GM21447 (cell line): ENCODE data around the gene STXBP6.
"Not testable (repeated sequence)": the region's sequence is repeated elsewhere in the genome, so short reads cannot be mapped to it uniquely, and the experiment has no call there.

Source experiments
- ATAC-seq: cut with Tn5 transposase; IDR thresholded peaks from one replicate; pipeline ENCODE4 v1.9.1; 2021; ENCODE audit not compliant: unreplicated experiment

Gene STXBP6

GRCh38 chr14:24838945-24839616 lies 210.9 kb downstream of the STXBP6 start:
- ATAC-seq, result no peak

- ATAC-seq, result no peak
Measured at GRCh38 chr14:24837280-24838046, 212.5 kb downstream of the STXBP6 start.

- not testable (repeated sequence) for ATAC-seq
Measured at GRCh38 chr14:24836324-24836723, 213.6 kb downstream of the STXBP6 start.

GRCh38 chr14:24834956-24835355 lies 215.0 kb downstream of the STXBP6 start:
- no peak for ATAC-seq

- no peak for ATAC-seq
Measured at GRCh38 chr14:24833385-24833784, 216.6 kb downstream of the STXBP6 start.

- no peak for ATAC-seq
Measured at GRCh38 chr14:24831677-24832076, 218.3 kb downstream of the STXBP6 start.

- no peak for ATAC-seq
Measured at GRCh38 chr14:24829862-24830261, 220.1 kb downstream of the STXBP6 start.

- no peak for ATAC-seq
Measured at GRCh38 chr14:24828486-24828885, 221.5 kb downstream of the STXBP6 start.

GRCh38 chr14:24826390-24826789 lies 223.6 kb downstream of the STXBP6 start:
- no peak for ATAC-seq

- ATAC-seq, result no peak
Measured at GRCh38 chr14:24820616-24821015, 229.3 kb downstream of the STXBP6 start.

GRCh38 chr14:24818823-24819341 lies 231.1 kb downstream of the STXBP6 start:
- no peak for ATAC-seq

- ATAC-seq, result no peak
Measured at GRCh38 chr14:24818058-24818822, 231.7 kb downstream of the STXBP6 start.

GRCh38 chr14:24817212-24818057 lies 232.5 kb downstream of the STXBP6 start:
- no peak for ATAC-seq

- ATAC-seq, result no peak
Measured at GRCh38 chr14:24816929-24817211, 233.1 kb downstream of the STXBP6 start.

GRCh38 chr14:24816011-24816928 lies 233.7 kb downstream of the STXBP6 start:
- no peak for ATAC-seq

GRCh38 chr14:24815543-24815942 lies 234.4 kb downstream of the STXBP6 start:
- ATAC-seq, result no peak

GRCh38 chr14:24814944-24815343 lies 235.0 kb downstream of the STXBP6 start:
- no peak for ATAC-seq

- no peak for ATAC-seq
Measured at GRCh38 chr14:24814346-24814745, 235.6 kb downstream of the STXBP6 start.

- ATAC-seq, result no peak
Measured at GRCh38 chr14:24813819-24814259, 236.1 kb downstream of the STXBP6 start.
